Hepatocyte (in vitro differentiated cells): Measurements from ENCODE around the gene NHLRC1.

Experiments
- CTCF ChIP-seq: fragments of 200-600 bp; sonication (generic); IDR thresholded peaks from 2 replicates; pipeline ENCODE4 v1.5.1; 2016; ENCODE audit warnings: antibody characterized with exemption, mild to moderate bottlenecking; ENCODE audit not compliant: poor library complexity
- EZH2 ChIP-seq: fragments of 200-600 bp; sonication (generic); IDR thresholded peaks from 2 replicates; pipeline ENCODE4 v1.6.1; 2016; ENCODE audit warnings: antibody characterized with exemption, mild to moderate bottlenecking, borderline replicate concordance

- TF ChIP-seq CTCF (no peak), EZH2 (no peak)
Observed at GRCh38 chr6:18080544-18080943, 41.9 kb downstream of the NHLRC1 start.
